BE2C (cell line): ENCODE results near the gene PSMD13.

Experiments
- DNase-seq: peaks from one replicate; pipeline ENCODE4 v3.0.0-alpha.2; 2020
- H3K27me3 ChIP-seq: fragments of 250-450 bp; sonication (Bioruptor Pico); 2 replicates; pipeline ENCODE4 v1.5.1; 2020; ENCODE audit warnings: mild to moderate bottlenecking
- H3K36me3 ChIP-seq: fragments of 250-450 bp; sonication (Bioruptor Pico); 2 replicates; pipeline ENCODE4 v1.5.1; 2020; ENCODE audit warnings: mild to moderate bottlenecking
- H3K4me1 ChIP-seq: fragments of 250-450 bp; sonication (Bioruptor Pico); 2 replicates; pipeline ENCODE4 v1.5.1; 2020
- H3K4me3 ChIP-seq: 2 replicates; pipeline ENCODE4 v1.5.1; 2011; ENCODE audit warnings: low read depth, low read length
- H3K9me3 ChIP-seq: fragments of 250-450 bp; sonication (Bioruptor Pico); 2 replicates; pipeline ENCODE4 v1.5.1; 2020
- CTCF ChIP-seq: IDR thresholded peaks from 2 replicates; pipeline ENCODE4 v1.5.1; 2012; ENCODE audit warnings: mild to moderate bottlenecking, low read depth, low read length

Gene PSMD13

GRCh38 chr11:210803-211180 lies 26.0 kb upstream of the PSMD13 start:
- TF ChIP-seq CTCF, result no peak
- H3K9me3 ChIP-seq, result no peaks in the 10 kb centered on the region
- no peaks in the 10 kb centered on the region for H3K27me3 ChIP-seq
- H3K36me3 ChIP-seq, result peaks cover 9% of the 10 kb centered on the region
- H3K4me3 ChIP-seq, result no peak overlapping the region
- H3K4me1 ChIP-seq, result no peaks in the 10 kb centered on the region
- no peak for DNase-seq

- no peaks in the 10 kb centered on the region for H3K9me3 ChIP-seq
These were observed 25.5 kb upstream of the PSMD13 start for GRCh38 chr11:211295-211694.

GRCh38 chr11:211741-212140 lies 25.0 kb upstream of the PSMD13 start:
- peaks cover 9% of the 10 kb centered on the region for H3K36me3 ChIP-seq
- no peaks in the 10 kb centered on the region for H3K27me3 ChIP-seq
- DNase-seq, result no peak
- H3K4me1 ChIP-seq, result no peaks in the 10 kb centered on the region
- no peak for TF ChIP-seq CTCF
- no peak overlapping the region for H3K4me3 ChIP-seq
- no peaks in the 10 kb centered on the region for H3K9me3 ChIP-seq

More at GRCh38 chr11:211295-211694, 25.5 kb upstream of the PSMD13 start:
- H3K27me3 ChIP-seq, result no peaks in the 10 kb centered on the region
- no peaks in the 10 kb centered on the region for H3K4me1 ChIP-seq
- DNase-seq, result no peak
- TF ChIP-seq CTCF, result no peak
- H3K4me3 ChIP-seq, result no peak overlapping the region
- peaks cover 9% of the 10 kb centered on the region for H3K36me3 ChIP-seq

GRCh38 chr11:212150-213100 lies 24.4 kb upstream of the PSMD13 start:
- no peak overlapping the region for H3K4me3 ChIP-seq
- TF ChIP-seq CTCF, result no peak
- peaks cover 9% of the 10 kb centered on the region for H3K36me3 ChIP-seq
- H3K9me3 ChIP-seq, result no peaks in the 10 kb centered on the region
- no peaks in the 10 kb centered on the region for H3K4me1 ChIP-seq
- H3K27me3 ChIP-seq, result no peaks in the 10 kb centered on the region
- DNase-seq, result no peak

GRCh38 chr11:213111-213510 lies 23.7 kb upstream of the PSMD13 start:
- Histone ChIP-seq H3K4me3 (no peak overlapping the region), H3K27me3 (no peaks in the 10 kb centered on the region), H3K36me3 (peaks cover 9% of the 10 kb centered on the region), H3K9me3 (no peaks in the 10 kb centered on the region), H3K4me1 (no peaks in the 10 kb centered on the region)
- no peak for DNase-seq
- no peak for TF ChIP-seq CTCF

GRCh38 chr11:214083-214482 lies 22.7 kb upstream of the PSMD13 start:
- H3K4me1 ChIP-seq, result no peaks in the 10 kb centered on the region
- DNase-seq, result no peak
- no peaks in the 10 kb centered on the region for H3K27me3 ChIP-seq
- no peaks in the 10 kb centered on the region for H3K9me3 ChIP-seq
- no peak overlapping the region for H3K4me3 ChIP-seq
- peaks cover 9% of the 10 kb centered on the region for H3K36me3 ChIP-seq
- TF ChIP-seq CTCF, result no peak
